HG03521 (cell line): ENCODE measurements around the gene ITGA4.

ENCODE experiments used
- ATAC-seq: cut with Tn5 transposase; IDR thresholded peaks from one replicate; pipeline ENCODE4 v1.9.1; 2021; ENCODE audit warnings: mild to moderate bottlenecking, moderate library complexity; ENCODE audit not compliant: unreplicated experiment

The ITGA4 gene

GRCh38 chr2:181457741-181458425, 697 bp downstream of the ITGA4 start:
- peak; percentile 20 for ATAC-seq

GRCh38 chr2:181458871-181459270, 1.7 kb downstream of the ITGA4 start:
- no peak for ATAC-seq

- no peak for ATAC-seq
Observed at GRCh38 chr2:181459621-181460021, 2.4 kb downstream of the ITGA4 start.

- no peak for ATAC-seq
Observed at GRCh38 chr2:181461056-181461997, 4.1 kb downstream of the ITGA4 start.

- ATAC-seq, result no peak
Observed at GRCh38 chr2:181462033-181462432, 4.8 kb downstream of the ITGA4 start.

GRCh38 chr2:181463588-181463987, 6.4 kb downstream of the ITGA4 start:
- ATAC-seq, result no peak

- no peak for ATAC-seq
Observed at GRCh38 chr2:181464966-181465365, 7.8 kb downstream of the ITGA4 start.

- no peak for ATAC-seq
Observed at GRCh38 chr2:181465676-181466375, 8.6 kb downstream of the ITGA4 start.

- ATAC-seq, result peak; percentile 43
Observed at GRCh38 chr2:181466661-181467576, 9.7 kb downstream of the ITGA4 start.

- ATAC-seq, result no peak
Observed at GRCh38 chr2:181467966-181468707, 11.0 kb downstream of the ITGA4 start.

- no peak for ATAC-seq
Observed at GRCh38 chr2:181468811-181469210, 11.6 kb downstream of the ITGA4 start.

- ATAC-seq, result no peak
Observed at GRCh38 chr2:181471226-181471625, 14.0 kb downstream of the ITGA4 start.

GRCh38 chr2:181471783-181472182, 14.6 kb downstream of the ITGA4 start:
- no peak for ATAC-seq

- no peak for ATAC-seq
Observed at GRCh38 chr2:181472990-181473389, 15.8 kb downstream of the ITGA4 start.

GRCh38 chr2:181474222-181474881, 17.2 kb downstream of the ITGA4 start:
- ATAC-seq, result no peak

- no peak for ATAC-seq
Observed at GRCh38 chr2:181483211-181483610, 26.0 kb downstream of the ITGA4 start.

GRCh38 chr2:181483876-181484275, 26.7 kb downstream of the ITGA4 start:
- ATAC-seq, result no peak

GRCh38 chr2:181484851-181485637, 27.9 kb downstream of the ITGA4 start:
- no peak for ATAC-seq

GRCh38 chr2:181485638-181485946, 28.4 kb downstream of the ITGA4 start:
- ATAC-seq, result no peak
